Liver (tissue), 9 donors: Measurements from ENCODE around the gene PCID2. TPM values are rescaled to one million over a fixed set of nuclear protein-coding genes. Genes with fewer than 3 reads are reported as not detected.

Experiments
- DNase-seq: peaks from one replicate; pipeline ENCODE4 v3.0.0-alpha.2; 2017; ENCODE audit warnings: low spot score
- H3K27ac ChIP-seq, 2 donors: one replicate each; pipeline ENCODE4 v1.7.0; 2013; ENCODE audit warnings: inconsistent platforms in 2 of 2, low read length in 2 of 2, control low read depth in 1 of 2, low read depth in 1 of 2, mild to moderate bottlenecking in 1 of 2
- H3K27me3 ChIP-seq, 4 donors: one replicate each; pipeline versions ENCODE4 v1.6.1 to v1.7.0; 2013; ENCODE audit warnings: low read length in 3 of 4, inconsistent platforms in 1 of 4, mild to moderate bottlenecking in 1 of 4, moderate library complexity in 1 of 4; ENCODE audit not compliant: control insufficient read depth in 4 of 4, insufficient read depth in 4 of 4
- H3K36me3 ChIP-seq, 4 donors: one replicate each; pipeline versions ENCODE4 v1.6.1 to v1.7.0; 2013; ENCODE audit warnings: low read length in 3 of 4, mild to moderate bottlenecking in 3 of 4, low read depth in 1 of 4, moderate library complexity in 1 of 4; ENCODE audit not compliant: control insufficient read depth in 4 of 4, insufficient read depth in 3 of 4
- H3K4me1 ChIP-seq, 4 donors: one replicate each; pipeline versions ENCODE4 v1.6.1 to v1.7.0; 2013; ENCODE audit warnings: low read length in 3 of 4, mild to moderate bottlenecking in 3 of 4, moderate library complexity in 1 of 4; ENCODE audit not compliant: control insufficient read depth in 4 of 4, insufficient read depth in 4 of 4
- H3K4me3 ChIP-seq, 3 donors: one replicate each; pipeline versions ENCODE4 v1.6.1 to v1.7.0; 2013; ENCODE audit warnings: low read length in 3 of 3, control low read depth in 1 of 3, low read depth in 1 of 3, mild to moderate bottlenecking in 1 of 3
- H3K9ac ChIP-seq, 2 donors: one replicate each; pipeline ENCODE4 v1.7.0; 2013; ENCODE audit warnings: low read length in 2 of 2, mild to moderate bottlenecking in 2 of 2, moderate library complexity in 2 of 2, control low read depth in 1 of 2, low read depth in 1 of 2
- H3K9me3 ChIP-seq, 4 donors: one replicate each; pipeline versions ENCODE4 v1.6.1 to v1.7.0; 2013; ENCODE audit warnings: low read length in 3 of 4; ENCODE audit not compliant: control insufficient read depth in 4 of 4
- EGR1 ChIP-seq, 2 donors: IDR thresholded peaks; 2 replicates each; pipeline ENCODE4 v1.6.1; 2016 to 2018; ENCODE audit warnings: antibody characterized with exemption in 2 of 2, low read depth in 2 of 2
- FOXA1 ChIP-seq: IDR thresholded peaks from 2 replicates; pipeline ENCODE4 v1.6.1; 2016; ENCODE audit warnings: antibody characterized with exemption
- FOXA2 ChIP-seq: IDR thresholded peaks from 2 replicates; pipeline ENCODE4 v1.6.1; 2016; ENCODE audit warnings: antibody characterized with exemption
- GABPA ChIP-seq, 2 donors: IDR thresholded peaks in 1 of 2; conservative IDR thresholded peaks in 1 of 2; 2 replicates each; pipeline ENCODE4 v1.6.1; 2016; ENCODE audit warnings: antibody characterized with exemption in 2 of 2, mild to moderate bottlenecking in 1 of 2, moderate library complexity in 1 of 2
- HNF4G ChIP-seq: IDR thresholded peaks from 2 replicates; pipeline ENCODE4 v1.6.1; 2016; ENCODE audit warnings: antibody characterized with exemption
- JUND ChIP-seq, 2 donors: IDR thresholded peaks; 2 replicates each; pipeline ENCODE4 v1.6.1; 2016; ENCODE audit warnings: antibody characterized with exemption in 2 of 2
- MAX ChIP-seq: IDR thresholded peaks from 2 replicates; pipeline ENCODE4 v1.6.1; 2016; ENCODE audit warnings: antibody characterized with exemption
- NR2F2 ChIP-seq: IDR thresholded peaks from 2 replicates; pipeline ENCODE4 v1.6.1; 2016; ENCODE audit warnings: antibody characterized with exemption
- RXRA ChIP-seq, 2 donors: IDR thresholded peaks; 2 replicates each; pipeline ENCODE4 v1.6.1; 2017 to 2018; ENCODE audit warnings: antibody characterized with exemption in 2 of 2, mild to moderate bottlenecking in 1 of 2
- SP1 ChIP-seq: IDR thresholded peaks from 2 replicates; pipeline ENCODE4 v1.6.1; 2018; ENCODE audit warnings: antibody characterized with exemption, mild to moderate bottlenecking
- TAF1 ChIP-seq: conservative IDR thresholded peaks from 2 replicates; pipeline ENCODE4 v1.6.1; 2016; ENCODE audit warnings: antibody characterized with exemption, mild to moderate bottlenecking
- YY1 ChIP-seq: IDR thresholded peaks from 2 replicates; pipeline ENCODE4 v1.6.1; 2016; ENCODE audit warnings: antibody characterized with exemption, mild to moderate bottlenecking
- WGBS: extraction: QIAGEN DNeasy Blood & Tissue Kit; methylation state at CpG from one replicate; pipeline ENCODE4 v1.1.7; 2013; 5-methylcytosine and 5-hydroxymethylcytosine counted together
- polyA plus RNA-seq, 2 donors: library from polyadenylated mRNA; stranded (reverse) in 1 of 2; unstranded in 1 of 2; fragments of 200-250 nt in 1 of 2; fragments of >200 nt in 1 of 2; fragmentation: Nextera tagmentation in 1 of 2; extraction: Ambion mirVana in 1 of 2; gene quantifications; one replicate each; pipeline versions ENCODE4 v1.2.1 to v1.2.3, GENCODE V29; 2013 to 2015
- total RNA-seq, 2 donors: library from RNA; depleted of rRNA; stranded (reverse); fragments of >200 nt; gene quantifications; one replicate each; pipeline ENCODE4 v1.2.3, GENCODE V29; 2014
- TF ChIP-seq, protein P1 (sequence below): IDR thresholded peaks from 2 replicates; pipeline ENCODE4 v1.6.1; 2016; ENCODE audit warnings: antibody characterized with exemption
- TF ChIP-seq, protein P2 (sequence below): IDR thresholded peaks from 2 replicates; pipeline ENCODE4 v1.6.1; 2016; ENCODE audit warnings: antibody characterized with exemption, mild to moderate bottlenecking
- TF ChIP-seq, protein P3 (sequence below): fragments of 150-350 bp; IDR thresholded peaks from 2 replicates; pipeline ENCODE4 v1.5.1; 2017; ENCODE audit warnings: improper control_type of control experiment, low read depth, low read length; ENCODE audit not compliant: missing input control
- donor health status: healthy.
- donor health status: healthy.
- donor health status: healthy.
- donor health status: healthy.
- donor health status: healthy.

Gene PCID2
- total and polyA plus RNA-seq, 4 donors, result 13.8 to 39.1 (median 22.7) TPM

DNA sequence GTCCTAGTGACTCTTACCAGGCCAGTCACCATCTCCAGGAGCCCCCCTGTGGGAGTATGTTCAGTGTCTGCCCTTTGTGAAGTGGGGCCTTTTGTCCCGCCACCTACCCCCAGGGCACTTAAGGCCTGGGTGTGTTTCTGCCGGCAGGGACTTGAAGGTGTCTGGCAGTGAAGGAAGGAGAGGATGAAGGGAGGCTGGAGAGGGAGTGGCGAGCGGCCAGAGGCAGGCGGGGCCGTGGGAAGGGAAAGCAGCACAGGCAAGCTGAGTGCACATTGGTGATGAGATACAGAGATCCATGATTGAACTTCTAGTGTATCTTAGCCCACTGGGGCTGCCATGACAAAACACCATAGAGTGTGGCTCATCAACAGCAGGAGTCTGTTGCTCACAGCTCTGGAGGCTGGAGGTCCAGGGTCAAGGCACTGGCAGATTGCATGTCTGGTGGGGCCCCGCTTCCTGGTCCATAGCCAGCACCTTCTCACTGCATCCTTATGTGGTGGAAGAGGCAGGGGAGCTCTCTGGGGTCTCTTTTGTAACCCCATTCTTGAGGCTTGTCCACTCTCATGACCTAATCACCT, 18.5 kb upstream of the PCID2 start:
- no peak overlapping the region for H3K9ac ChIP-seq
- no peaks in the 10 kb centered on the region for H3K27me3 ChIP-seq
- H3K27ac ChIP-seq, result no peak overlapping the region
- no peak for TF ChIP-seq SP1
- H3K4me1 ChIP-seq, result no peaks in the 10 kb centered on the region
- H3K9me3 ChIP-seq, result no peaks in the 10 kb centered on the region
- DNase-seq, result no peak
- H3K36me3 ChIP-seq, result peaks cover 10 to 49% (median 31%) of the 10 kb centered on the region in 4 donors
- 95% methylated on average over 7 of the region's 7 CpGs for WGBS
- no peak overlapping the region for H3K4me3 ChIP-seq

DNA sequence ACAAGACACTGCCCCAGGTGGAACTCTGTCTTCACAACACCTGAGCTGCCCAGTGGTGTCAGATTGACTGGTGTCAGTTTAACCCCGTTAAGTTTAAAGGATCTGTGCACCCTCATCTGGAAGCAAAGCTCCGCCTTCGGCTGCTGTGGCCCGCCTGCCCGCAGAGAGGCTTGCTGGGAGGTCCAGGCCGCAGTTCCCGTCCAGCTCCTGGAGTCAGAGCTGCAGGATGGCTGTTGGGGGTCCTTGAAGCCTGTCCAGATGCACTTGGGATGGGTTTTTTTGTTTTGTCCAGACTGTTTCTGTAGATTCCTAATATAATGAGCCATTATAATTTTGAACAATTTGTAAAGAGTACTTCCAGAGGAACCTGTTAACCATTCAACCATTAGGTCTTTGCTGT, 17.0 kb upstream of the PCID2 start:
- Histone ChIP-seq H3K27me3 (no peaks in the 10 kb centered on the region), H3K9ac (no peak overlapping the region), H3K4me1 (peaks cover 0 to 5% (median 4%) of the 10 kb centered on the region in 4 donors), H3K4me3 (no peak overlapping the region), H3K9me3 (no peaks in the 10 kb centered on the region), H3K27ac (no peak overlapping the region), H3K36me3 (peaks cover 10 to 47% (median 32%) of the 10 kb centered on the region in 4 donors)
- no peak for DNase-seq
- no peak for TF ChIP-seq YY1
- TF ChIP-seq JUND (IDR thresholded peaks at IDR 0.05), result no peak
- no peak for TF ChIP-seq NR2F2
- TF ChIP-seq TAF1, result no peak
- no peak for TF ChIP-seq EGR1 (IDR thresholded peaks at IDR 0.05; ENCODE audit: low read depth in 2 of 2)
- no peak for TF ChIP-seq SP1
- TF ChIP-seq MAX, result no peak
- TF ChIP-seq, protein P1, sequence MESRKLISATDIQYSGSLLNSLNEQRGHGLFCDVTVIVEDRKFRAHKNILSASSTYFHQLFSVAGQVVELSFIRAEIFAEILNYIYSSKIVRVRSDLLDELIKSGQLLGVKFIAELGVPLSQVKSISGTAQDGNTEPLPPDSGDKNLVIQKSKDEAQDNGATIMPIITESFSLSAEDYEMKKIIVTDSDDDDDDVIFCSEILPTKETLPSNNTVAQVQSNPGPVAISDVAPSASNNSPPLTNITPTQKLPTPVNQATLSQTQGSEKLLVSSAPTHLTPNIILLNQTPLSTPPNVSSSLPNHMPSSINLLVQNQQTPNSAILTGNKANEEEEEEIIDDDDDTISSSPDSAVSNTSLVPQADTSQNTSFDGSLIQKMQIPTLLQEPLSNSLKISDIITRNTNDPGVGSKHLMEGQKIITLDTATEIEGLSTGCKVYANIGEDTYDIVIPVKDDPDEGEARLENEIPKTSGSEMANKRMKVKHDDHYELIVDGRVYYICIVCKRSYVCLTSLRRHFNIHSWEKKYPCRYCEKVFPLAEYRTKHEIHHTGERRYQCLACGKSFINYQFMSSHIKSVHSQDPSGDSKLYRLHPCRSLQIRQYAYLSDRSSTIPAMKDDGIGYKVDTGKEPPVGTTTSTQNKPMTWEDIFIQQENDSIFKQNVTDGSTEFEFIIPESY, result no peak
- TF ChIP-seq FOXA2, result no peak
- TF ChIP-seq, protein P2, sequence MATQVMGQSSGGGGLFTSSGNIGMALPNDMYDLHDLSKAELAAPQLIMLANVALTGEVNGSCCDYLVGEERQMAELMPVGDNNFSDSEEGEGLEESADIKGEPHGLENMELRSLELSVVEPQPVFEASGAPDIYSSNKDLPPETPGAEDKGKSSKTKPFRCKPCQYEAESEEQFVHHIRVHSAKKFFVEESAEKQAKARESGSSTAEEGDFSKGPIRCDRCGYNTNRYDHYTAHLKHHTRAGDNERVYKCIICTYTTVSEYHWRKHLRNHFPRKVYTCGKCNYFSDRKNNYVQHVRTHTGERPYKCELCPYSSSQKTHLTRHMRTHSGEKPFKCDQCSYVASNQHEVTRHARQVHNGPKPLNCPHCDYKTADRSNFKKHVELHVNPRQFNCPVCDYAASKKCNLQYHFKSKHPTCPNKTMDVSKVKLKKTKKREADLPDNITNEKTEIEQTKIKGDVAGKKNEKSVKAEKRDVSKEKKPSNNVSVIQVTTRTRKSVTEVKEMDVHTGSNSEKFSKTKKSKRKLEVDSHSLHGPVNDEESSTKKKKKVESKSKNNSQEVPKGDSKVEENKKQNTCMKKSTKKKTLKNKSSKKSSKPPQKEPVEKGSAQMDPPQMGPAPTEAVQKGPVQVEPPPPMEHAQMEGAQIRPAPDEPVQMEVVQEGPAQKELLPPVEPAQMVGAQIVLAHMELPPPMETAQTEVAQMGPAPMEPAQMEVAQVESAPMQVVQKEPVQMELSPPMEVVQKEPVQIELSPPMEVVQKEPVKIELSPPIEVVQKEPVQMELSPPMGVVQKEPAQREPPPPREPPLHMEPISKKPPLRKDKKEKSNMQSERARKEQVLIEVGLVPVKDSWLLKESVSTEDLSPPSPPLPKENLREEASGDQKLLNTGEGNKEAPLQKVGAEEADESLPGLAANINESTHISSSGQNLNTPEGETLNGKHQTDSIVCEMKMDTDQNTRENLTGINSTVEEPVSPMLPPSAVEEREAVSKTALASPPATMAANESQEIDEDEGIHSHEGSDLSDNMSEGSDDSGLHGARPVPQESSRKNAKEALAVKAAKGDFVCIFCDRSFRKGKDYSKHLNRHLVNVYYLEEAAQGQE, result no peak
- TF ChIP-seq, protein P3, sequence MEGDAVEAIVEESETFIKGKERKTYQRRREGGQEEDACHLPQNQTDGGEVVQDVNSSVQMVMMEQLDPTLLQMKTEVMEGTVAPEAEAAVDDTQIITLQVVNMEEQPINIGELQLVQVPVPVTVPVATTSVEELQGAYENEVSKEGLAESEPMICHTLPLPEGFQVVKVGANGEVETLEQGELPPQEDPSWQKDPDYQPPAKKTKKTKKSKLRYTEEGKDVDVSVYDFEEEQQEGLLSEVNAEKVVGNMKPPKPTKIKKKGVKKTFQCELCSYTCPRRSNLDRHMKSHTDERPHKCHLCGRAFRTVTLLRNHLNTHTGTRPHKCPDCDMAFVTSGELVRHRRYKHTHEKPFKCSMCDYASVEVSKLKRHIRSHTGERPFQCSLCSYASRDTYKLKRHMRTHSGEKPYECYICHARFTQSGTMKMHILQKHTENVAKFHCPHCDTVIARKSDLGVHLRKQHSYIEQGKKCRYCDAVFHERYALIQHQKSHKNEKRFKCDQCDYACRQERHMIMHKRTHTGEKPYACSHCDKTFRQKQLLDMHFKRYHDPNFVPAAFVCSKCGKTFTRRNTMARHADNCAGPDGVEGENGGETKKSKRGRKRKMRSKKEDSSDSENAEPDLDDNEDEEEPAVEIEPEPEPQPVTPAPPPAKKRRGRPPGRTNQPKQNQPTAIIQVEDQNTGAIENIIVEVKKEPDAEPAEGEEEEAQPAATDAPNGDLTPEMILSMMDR, result no peak
- no peak for TF ChIP-seq RXRA (IDR thresholded peaks at IDR 0.05)
- TF ChIP-seq FOXA1, result no peak
- TF ChIP-seq GABPA (IDR thresholded peaks at IDR 0.05 in 1 of 2, conservative IDR thresholded peaks at IDR 0.05 in 1 of 2), result no peak
- TF ChIP-seq HNF4G, result no peak
- 96% methylated on average over 7 of the region's 7 CpGs for WGBS
